DND-41 (cell line): Measurements from ENCODE around the gene SLC1A4.

Source experiments
- EZH2 ChIP-seq: IDR thresholded peaks from 3 replicates; pipeline ENCODE4 v1.6.1; 2012; ENCODE audit warnings: borderline replicate concordance, low read depth, mild to moderate bottlenecking, moderate library complexity, low read length, inconsistent platforms; ENCODE audit not compliant: severe bottlenecking
- TF ChIP-seq, protein P1 (sequence below): IDR thresholded peaks from 2 replicates; pipeline ENCODE4 v1.5.1; 2012; ENCODE audit warnings: borderline replicate concordance, low read length, moderate library complexity, mild to moderate bottlenecking; ENCODE audit not compliant: poor library complexity, severe bottlenecking; ENCODE audit errors: extremely low read depth

DNA sequence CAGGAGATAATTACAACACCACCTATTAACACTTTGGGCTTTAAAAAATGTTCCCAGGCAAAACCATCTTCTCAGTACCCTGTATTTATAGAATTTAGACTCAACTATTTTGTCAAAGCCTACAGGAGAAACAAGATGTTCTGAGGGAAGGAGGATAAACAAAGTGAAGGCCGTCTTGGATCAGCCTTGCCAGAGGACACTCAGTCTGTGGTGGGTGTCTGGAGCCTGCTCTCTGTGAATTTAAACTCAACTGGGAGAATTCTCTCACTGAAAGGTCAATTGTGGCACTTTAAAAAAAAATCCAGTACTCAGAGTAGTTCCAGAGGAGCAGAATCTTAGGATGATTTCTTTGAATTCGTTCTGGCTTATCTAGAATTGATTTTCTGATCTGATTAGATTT lies 28.4 kb upstream of the SLC1A4 start:
- TF ChIP-seq, protein P1, sequence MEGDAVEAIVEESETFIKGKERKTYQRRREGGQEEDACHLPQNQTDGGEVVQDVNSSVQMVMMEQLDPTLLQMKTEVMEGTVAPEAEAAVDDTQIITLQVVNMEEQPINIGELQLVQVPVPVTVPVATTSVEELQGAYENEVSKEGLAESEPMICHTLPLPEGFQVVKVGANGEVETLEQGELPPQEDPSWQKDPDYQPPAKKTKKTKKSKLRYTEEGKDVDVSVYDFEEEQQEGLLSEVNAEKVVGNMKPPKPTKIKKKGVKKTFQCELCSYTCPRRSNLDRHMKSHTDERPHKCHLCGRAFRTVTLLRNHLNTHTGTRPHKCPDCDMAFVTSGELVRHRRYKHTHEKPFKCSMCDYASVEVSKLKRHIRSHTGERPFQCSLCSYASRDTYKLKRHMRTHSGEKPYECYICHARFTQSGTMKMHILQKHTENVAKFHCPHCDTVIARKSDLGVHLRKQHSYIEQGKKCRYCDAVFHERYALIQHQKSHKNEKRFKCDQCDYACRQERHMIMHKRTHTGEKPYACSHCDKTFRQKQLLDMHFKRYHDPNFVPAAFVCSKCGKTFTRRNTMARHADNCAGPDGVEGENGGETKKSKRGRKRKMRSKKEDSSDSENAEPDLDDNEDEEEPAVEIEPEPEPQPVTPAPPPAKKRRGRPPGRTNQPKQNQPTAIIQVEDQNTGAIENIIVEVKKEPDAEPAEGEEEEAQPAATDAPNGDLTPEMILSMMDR: no peak
- TF ChIP-seq EZH2: no peak
